HCT116 (cell line): ENCODE data around the gene FBXO11. TPM values are rescaled to one million over a fixed set of nuclear protein-coding genes. Genes with fewer than 3 reads are reported as not detected.

ENCODE experiments used
- ATAC-seq: fragments of 200-7000 bp; cut with Tn5 transposase; 2 replicates; pipeline ENCODE4 v1.9.1; 2020; ENCODE audit warnings: mild to moderate bottlenecking, moderate library complexity
- BruUV-seq: library from RNA; stranded (reverse); fragments of 400-500 nt; replicated peaks from 2 replicates; lab custom pipeline; 2021; lab: Mats Ljungman, UMichigan
- CTCF ChIA-PET: fragments of 300-600 bp; sonication (Branson Sonifier 250); formaldehyde crosslinking; loops from one replicate; lab custom pipeline; 2021; ENCODE audit warnings: antibody characterized with exemption; lab: Charles Lee
- POLR2A ChIA-PET: fragments of 300-600, 350-600 bp; sonication (Branson Sonifier 250); formaldehyde crosslinking; loops from one replicate; lab custom pipeline; 2021; ENCODE audit warnings: antibody characterized with exemption; lab: Charles Lee
- RAD21 ChIA-PET, 2 experiments: fragments of 300-600 bp; sonication (Branson Sonifier 250); formaldehyde crosslinking; loops; one replicate each; lab custom pipeline; 2023; ENCODE audit warnings: low total read pairs in 2 of 2; ENCODE audit not compliant: uncharacterized antibody in 2 of 2, unreplicated experiment in 2 of 2, low non-redundant PET in 1 of 2; lab: Charles Lee
- DNase-seq: peaks from one replicate; pipeline ENCODE4 v3.0.0-alpha.2; 2010; ENCODE audit warnings: low read depth, low spot score
- H2AFZ ChIP-seq: fragments of 200-600 bp; shearing (Covaris generic), sonication (generic); 2 replicates; pipeline ENCODE4 v1.6.1; 2017; ENCODE audit warnings: low read depth, mixed run types, mixed read lengths, antibody characterized with exemption, low read length; ENCODE audit not compliant: poor library complexity, severe bottlenecking
- H3K27ac ChIP-seq: 2 replicates; pipeline ENCODE4 v1.5.1; 2012; ENCODE audit warnings: low read depth, low read length
- H3K27me3 ChIP-seq: fragments of 200-600 bp; sonication (generic); 2 replicates; pipeline ENCODE4 v1.6.1; 2016; ENCODE audit warnings: mixed run types, low read length, mixed read lengths; ENCODE audit not compliant: insufficient read depth
- H3K36me3 ChIP-seq, 2 experiments: fragments of 200-500 bp in 1 of 2; fragments of 200-600 bp in 1 of 2; sonication (Bioruptor generic) in 1 of 2; sonication (generic) in 1 of 2; 2 replicates each; pipeline versions ENCODE4 v1.5.1 to v1.6.1; 2014 to 2016; ENCODE audit warnings: low read length in 2 of 2, inconsistent platforms in 1 of 2, mixed read lengths in 1 of 2, mixed run types in 1 of 2; ENCODE audit not compliant: insufficient read depth in 2 of 2, control insufficient read depth in 1 of 2
- H3K4me1 ChIP-seq, 2 experiments: fragments of 200-600 bp in 1 of 2; sonication (generic) in 1 of 2; 2 replicates each; pipeline versions ENCODE4 v1.5.1 to v1.6.1; 2012 to 2017; ENCODE audit warnings: low read length in 2 of 2, inconsistent platforms in 1 of 2, mild to moderate bottlenecking in 1 of 2, mixed read lengths in 1 of 2, mixed run types in 1 of 2, moderate library complexity in 1 of 2; ENCODE audit not compliant: insufficient read depth in 2 of 2, control insufficient read depth in 1 of 2
- H3K4me2 ChIP-seq: fragments of 200-600 bp; sonication (generic); 2 replicates; pipeline ENCODE4 v1.6.1; 2017; ENCODE audit warnings: mixed run types, low read length, mixed read lengths
- H3K4me3 ChIP-seq, 2 experiments: fragments of 200-600 bp in 1 of 2; sonication (generic) in 1 of 2; replicated peaks in 1 of 2; 2 replicates each; pipeline ENCODE4 v1.5.1; 2011 to 2016; ENCODE audit warnings: low read length in 2 of 2, control low read depth in 1 of 2, low read depth in 1 of 2, mild to moderate bottlenecking in 1 of 2, mixed read lengths in 1 of 2, mixed run types in 1 of 2
- H3K79me2 ChIP-seq: fragments of 200-600 bp; sonication (generic); 2 replicates; pipeline ENCODE4 v1.6.1; 2017; ENCODE audit warnings: mild to moderate bottlenecking, mixed run types, low read length, moderate library complexity, mixed read lengths; ENCODE audit not compliant: insufficient read depth
- H3K9ac ChIP-seq: fragments of 200-600 bp; sonication (generic); 2 replicates; pipeline ENCODE4 v1.6.1; 2016; ENCODE audit warnings: low read length, mixed read lengths
- H3K9me2 ChIP-seq: fragments of 200-600 bp; sonication (generic), shearing (Covaris generic); 2 replicates; pipeline ENCODE4 v1.6.1; 2017; ENCODE audit warnings: mixed run types, mild to moderate bottlenecking, moderate library complexity; ENCODE audit not compliant: insufficient read depth
- H3K9me3 ChIP-seq, 2 experiments: fragments of 200-500 bp in 1 of 2; fragments of 200-600 bp in 1 of 2; sonication (Bioruptor generic) in 1 of 2; sonication (generic) in 1 of 2; 2 replicates each; pipeline ENCODE4 v1.6.1; 2014 to 2017; ENCODE audit warnings: low read length in 2 of 2, mixed read lengths in 2 of 2, inconsistent platforms in 1 of 2, low read depth in 1 of 2, mild to moderate bottlenecking in 1 of 2, mixed run types in 1 of 2, moderate library complexity in 1 of 2; ENCODE audit not compliant: control insufficient read depth in 1 of 2, insufficient read depth in 1 of 2
- H4K20me1 ChIP-seq: fragments of 200-600 bp; sonication (generic), shearing (Covaris generic); 2 replicates; pipeline ENCODE4 v1.6.1; 2017; ENCODE audit warnings: mixed run types, mild to moderate bottlenecking, moderate library complexity; ENCODE audit not compliant: insufficient read depth
- ATF3 ChIP-seq: IDR thresholded peaks from 2 replicates; pipeline ENCODE4 v1.6.1; 2012
- CEBPB ChIP-seq: IDR thresholded peaks from 2 replicates; pipeline ENCODE4 v1.6.1; 2012; ENCODE audit warnings: low read depth
- ELF1 ChIP-seq: IDR thresholded peaks from 2 replicates; pipeline ENCODE4 v1.6.1; 2012; ENCODE audit warnings: low read depth, borderline replicate concordance
- EZH2phosphoT487 ChIP-seq: fragments of 200-600 bp; IDR thresholded peaks from 2 replicates; pipeline ENCODE4 v1.6.1; 2018; ENCODE audit warnings: antibody characterized with exemption, borderline replicate concordance
- JUND ChIP-seq: IDR thresholded peaks from 2 replicates; pipeline ENCODE4 v1.6.1; 2012
- MAX ChIP-seq: IDR thresholded peaks from 2 replicates; pipeline ENCODE4 v1.6.1; 2012
- POLR2A ChIP-seq: IDR thresholded peaks from 2 replicates; pipeline ENCODE4 v1.7.0; 2011; ENCODE audit warnings: borderline replicate concordance; ENCODE audit not compliant: insufficient read depth, insufficient read length; ENCODE audit errors: extremely low read depth
- RAD21 ChIP-seq: IDR thresholded peaks from 2 replicates; pipeline ENCODE4 v1.6.1; 2012; ENCODE audit warnings: low read depth, mild to moderate bottlenecking
- SIN3A ChIP-seq: IDR thresholded peaks from 2 replicates; pipeline ENCODE4 v1.6.1; 2012; ENCODE audit warnings: low read depth
- SP1 ChIP-seq: IDR thresholded peaks from 2 replicates; pipeline ENCODE4 v1.6.1; 2012; ENCODE audit warnings: low read depth
- SRF ChIP-seq: IDR thresholded peaks from 2 replicates; pipeline ENCODE4 v1.6.1; 2012; ENCODE audit warnings: low read depth
- TCF7L2 ChIP-seq: IDR thresholded peaks from 2 replicates; pipeline ENCODE4 v1.7.0; 2011; ENCODE audit warnings: borderline replicate concordance, inconsistent platforms; ENCODE audit not compliant: insufficient read depth, insufficient read length; ENCODE audit errors: extremely low read depth
- ZBTB33 ChIP-seq: IDR thresholded peaks from 2 replicates; pipeline ENCODE4 v1.6.1; 2011; ENCODE audit warnings: mild to moderate bottlenecking, low read length, moderate library complexity; ENCODE audit not compliant: insufficient replicate concordance; ENCODE audit errors: extremely low read depth
- ZFX ChIP-seq: fragments of 450-650 bp; IDR thresholded peaks from 2 replicates; pipeline ENCODE4 v1.6.1; 2017
- intact Hi-C: fragments of 100-400 bp; cut with micrococcal nuclease; formaldehyde crosslinking; loops from 2 replicates; pipeline ENCODE4 v1.10.0; 2022
- total RNA-seq: library from RNA; stranded (reverse); gene quantifications from one replicate; pipeline ENCODE4 v1.2.1, GENCODE V29; 2021; ENCODE audit not compliant: unreplicated experiment

Gene FBXO11
- total RNA-seq, 1 experiment from 2014 or later, result 60.2 TPM

- H3K9me2 ChIP-seq, result no peaks in the 10 kb centered on the region
- H2AFZ ChIP-seq, result no peak overlapping the region
- POLR2A ChIA-PET, result interaction anchor here (0.6 to 1.0 kb wide), 6 partner anchors 12 to 640 kb away, joined by 3 to 5 read pairs (median 4); no protein-coding TSS in a partner anchor
- ATAC-seq (peak; percentile 63), DNase-seq (peak; percentile 37)
- intact Hi-C loops, result loop anchor here (5.0 kb wide), 1 partner anchor 324 kb away; no protein-coding TSS in a partner anchor
- RAD21 ChIA-PET, result interaction anchor here in 1 of 2 experiments (0.7 kb wide), 1 partner anchor 449 kb away, joined by 3 read pairs; no protein-coding TSS in a partner anchor
- H3K9ac ChIP-seq, result peak overlapping the region; percentile 98
- CTCF ChIA-PET, result interaction anchor here (1.2 kb wide), 1 partner anchor 16 kb away, joined by 5 read pairs; no protein-coding TSS in a partner anchor
- peaks cover 6 to 25% of the 10 kb centered on the region in 2 experiments; a peak in 3 of 4 replicates for H3K4me1 ChIP-seq
- TF ChIP-seq MAX (peak; percentile 63), SIN3A (no peak), JUND (no peak), SP1 (no peak), POLR2A (no peak), RAD21 (no peak), TCF7L2 (no peak), CEBPB (no peak), ELF1 (no peak), ATF3 (no peak), ZBTB33 (no peak), ZFX (peak; percentile 67), EZH2phosphoT487 (no peak), SRF (no peak)
- peak overlapping the region; percentile 72 to 90 for H3K4me3 ChIP-seq
- peaks cover 49% of the 10 kb centered on the region for H3K79me2 ChIP-seq
- H3K36me3 ChIP-seq, result no peaks in the 10 kb centered on the region
- BruUV-seq, result no TSS peak
- H3K9me3 ChIP-seq, result no peaks in the 10 kb centered on the region
- H3K4me2 ChIP-seq, result peak overlapping the region; percentile 96
- peak overlapping the region; percentile 97 for H3K27ac ChIP-seq
- H4K20me1 ChIP-seq, result peaks cover 28% of the 10 kb centered on the region; the same call in 1 of the 2 replicates
- H3K27me3 ChIP-seq, result no peaks in the 10 kb centered on the region
Measured at GRCh38 chr2:47783486-47784351, 122.6 kb downstream of the FBXO11 start.
